Measurements from ENCODE around the gene MTCL1. TPM values are rescaled to one million over a fixed set of nuclear protein-coding genes. Genes with fewer than 3 reads are reported as not detected.

MTCL1 gene
- total and polyA plus RNA-seq, 9 donors, result 2.2 to 9.6 (median 6.5) TPM

GRCh38 chr18:8735274-8735673 is 29.9 kb downstream of the MTCL1 start:
- DNase-seq, result no peak
- 52 to 76% (median 72%) methylated on average over 2 of the region's 2 CpGs for WGBS, 3 donors
- H3K9me3 ChIP-seq, result no peaks in the 10 kb centered on the region
- peaks cover 5% of the 10 kb centered on the region for H3K4me1 ChIP-seq (ENCODE audit: insufficient read depth)
- no peak overlapping the region for H3K4me3 ChIP-seq
- H3K27me3 ChIP-seq, result no peaks in the 10 kb centered on the region
- intact Hi-C loops (cut with DNase I), result no loop called here
- no peaks in the 10 kb centered on the region for H3K36me3 ChIP-seq
- H3K27ac ChIP-seq, result no peak overlapping the region
- TF ChIP-seq POLR2A (IDR thresholded peaks at IDR 0.05) (no peak), EP300 (IDR thresholded peaks at IDR 0.05) (no peak), CTCF (IDR thresholded peaks at IDR 0.05) (no peak)

- intact Hi-C loops (cut with DNase I), result no loop called here
- no peaks in the 10 kb centered on the region for H3K4me1 ChIP-seq (ENCODE audit: insufficient read depth)
- H3K36me3 ChIP-seq, result no peaks in the 10 kb centered on the region
- WGBS, 3 donors, result 82 to 92% (median 88%) methylated on average over 1 of the region's 1 CpG
- H3K27ac ChIP-seq, result no peak overlapping the region
- no peaks in the 10 kb centered on the region for H3K9me3 ChIP-seq
- no peak for DNase-seq
- H3K27me3 ChIP-seq, result no peaks in the 10 kb centered on the region
- no peak overlapping the region for H3K4me3 ChIP-seq
- TF ChIP-seq EP300 (IDR thresholded peaks at IDR 0.05), result no peak
- TF ChIP-seq POLR2A (IDR thresholded peaks at IDR 0.05), result no peak
- no peak for TF ChIP-seq CTCF (IDR thresholded peaks at IDR 0.05)
Observed at GRCh38 chr18:8741117-8741516, 35.8 kb downstream of the MTCL1 start.

- H3K36me3 ChIP-seq, result no peaks in the 10 kb centered on the region
- intact Hi-C loops (cut with DNase I), result no loop called here
- H3K27ac ChIP-seq, result no peak overlapping the region
- 74 to 96% (median 85%) methylated on average over 7 of the region's 7 CpGs for WGBS, 3 donors
- no peaks in the 10 kb centered on the region for H3K9me3 ChIP-seq
- no peak for DNase-seq
- H3K4me1 ChIP-seq (ENCODE audit: insufficient read depth), result no peaks in the 10 kb centered on the region
- H3K27me3 ChIP-seq, result no peaks in the 10 kb centered on the region
- H3K4me3 ChIP-seq, result no peak overlapping the region
- TF ChIP-seq POLR2A (IDR thresholded peaks at IDR 0.05), result no peak
- no peak for TF ChIP-seq CTCF (IDR thresholded peaks at IDR 0.05)
- no peak for TF ChIP-seq EP300 (IDR thresholded peaks at IDR 0.05)
Observed at GRCh38 chr18:8741532-8741931, 36.2 kb downstream of the MTCL1 start.

DNA sequence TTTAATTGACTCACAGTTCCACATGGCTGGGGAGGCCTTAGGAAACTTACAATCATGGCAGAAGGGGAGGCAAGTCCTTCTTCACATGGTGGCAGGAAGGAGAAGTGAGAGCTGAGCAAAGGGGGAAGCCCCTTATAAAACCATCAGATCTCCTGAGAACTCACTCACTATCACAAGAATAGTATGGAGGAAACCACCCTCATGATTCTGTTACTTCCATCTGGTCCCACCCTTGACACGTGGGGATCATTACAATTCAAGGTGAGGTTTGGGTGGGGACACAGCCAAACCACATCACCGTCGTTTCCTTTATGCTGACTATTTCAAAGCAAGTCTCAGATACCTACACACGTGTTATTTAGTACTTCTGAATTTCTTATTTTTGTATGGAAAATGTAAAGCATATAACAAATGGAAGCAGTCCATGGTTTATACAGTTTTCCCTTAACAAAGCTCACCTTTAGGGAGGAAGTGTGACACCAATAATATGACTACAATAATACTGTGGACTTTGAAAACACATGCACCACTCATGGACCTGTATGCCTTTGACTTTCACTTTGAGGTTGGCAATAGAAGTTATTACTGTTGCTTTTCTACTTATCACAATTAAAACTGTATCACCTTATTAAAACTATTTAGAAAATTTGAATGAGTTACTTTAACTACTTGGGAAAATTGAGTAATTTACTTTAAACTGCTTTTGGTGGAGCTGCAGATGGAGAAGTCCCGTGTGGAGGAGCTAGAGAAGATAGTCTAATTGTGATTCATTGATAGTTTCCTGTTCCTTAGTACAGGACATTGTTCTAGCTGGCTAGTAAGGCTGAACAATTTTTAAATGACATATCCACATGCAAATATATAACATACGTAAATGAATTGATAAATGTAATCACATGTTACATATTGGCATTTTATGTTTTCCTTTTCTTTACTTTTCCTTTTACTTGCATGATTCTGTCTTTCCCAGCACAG is 37.3 kb downstream of the MTCL1 start:
- intact Hi-C loops (cut with DNase I), result no loop called here
- Histone ChIP-seq H3K27me3 (no peaks in the 10 kb centered on the region), H3K4me3 (no peak overlapping the region), H3K9me3 (no peaks in the 10 kb centered on the region), H3K27ac (no peak overlapping the region), H3K36me3 (no peaks in the 10 kb centered on the region), H3K4me1 (ENCODE audit: insufficient read depth) (no peaks in the 10 kb centered on the region)
- TF ChIP-seq CTCF (IDR thresholded peaks at IDR 0.05), result no peak
- TF ChIP-seq POLR2A (IDR thresholded peaks at IDR 0.05), result no peak
- no peak for TF ChIP-seq EP300 (IDR thresholded peaks at IDR 0.05)
- whole genome bisulfite sequencing, 3 donors, result 92 to 94% (median 94%) methylated on average over 6 of the region's 6 CpGs
- DNase-seq, result no peak

Data from ovary (tissue), 9 donors.